HCT116 (cell line): Measurements from ENCODE around the gene CADPS2. TPM values are rescaled to one million over a fixed set of nuclear protein-coding genes. Genes with fewer than 3 reads are reported as not detected.

Source experiments
- ATAC-seq: fragments of 200-7000 bp; cut with Tn5 transposase; 2 replicates; pipeline ENCODE4 v1.9.1; 2020; ENCODE audit warnings: mild to moderate bottlenecking, moderate library complexity
- BruUV-seq: library from RNA; stranded (reverse); fragments of 400-500 nt; replicated peaks from 2 replicates; lab custom pipeline; 2021; lab: Mats Ljungman, UMichigan
- CTCF ChIA-PET: fragments of 300-600 bp; sonication (Branson Sonifier 250); formaldehyde crosslinking; loops from one replicate; lab custom pipeline; 2021; ENCODE audit warnings: antibody characterized with exemption; lab: Charles Lee
- POLR2A ChIA-PET: fragments of 300-600, 350-600 bp; sonication (Branson Sonifier 250); formaldehyde crosslinking; loops from one replicate; lab custom pipeline; 2021; ENCODE audit warnings: antibody characterized with exemption; lab: Charles Lee
- RAD21 ChIA-PET, 2 experiments: fragments of 300-600 bp; sonication (Branson Sonifier 250); formaldehyde crosslinking; loops; one replicate each; lab custom pipeline; 2023; ENCODE audit warnings: low total read pairs in 2 of 2; ENCODE audit not compliant: uncharacterized antibody in 2 of 2, unreplicated experiment in 2 of 2, low non-redundant PET in 1 of 2; lab: Charles Lee
- DNase-seq: peaks from one replicate; pipeline ENCODE4 v3.0.0-alpha.2; 2010; ENCODE audit warnings: low read depth, low spot score
- H2AFZ ChIP-seq: fragments of 200-600 bp; shearing (Covaris generic), sonication (generic); 2 replicates; pipeline ENCODE4 v1.6.1; 2017; ENCODE audit warnings: low read depth, mixed run types, mixed read lengths, antibody characterized with exemption, low read length; ENCODE audit not compliant: poor library complexity, severe bottlenecking
- H3K27ac ChIP-seq: 2 replicates; pipeline ENCODE4 v1.5.1; 2012; ENCODE audit warnings: low read depth, low read length
- H3K27me3 ChIP-seq: fragments of 200-600 bp; sonication (generic); 2 replicates; pipeline ENCODE4 v1.6.1; 2016; ENCODE audit warnings: mixed run types, low read length, mixed read lengths; ENCODE audit not compliant: insufficient read depth
- H3K36me3 ChIP-seq, 2 experiments: fragments of 200-500 bp in 1 of 2; fragments of 200-600 bp in 1 of 2; sonication (Bioruptor generic) in 1 of 2; sonication (generic) in 1 of 2; 2 replicates each; pipeline versions ENCODE4 v1.5.1 to v1.6.1; 2014 to 2016; ENCODE audit warnings: low read length in 2 of 2, inconsistent platforms in 1 of 2, mixed read lengths in 1 of 2, mixed run types in 1 of 2; ENCODE audit not compliant: insufficient read depth in 2 of 2, control insufficient read depth in 1 of 2
- H3K4me1 ChIP-seq, 2 experiments: fragments of 200-600 bp in 1 of 2; sonication (generic) in 1 of 2; 2 replicates each; pipeline versions ENCODE4 v1.5.1 to v1.6.1; 2012 to 2017; ENCODE audit warnings: low read length in 2 of 2, inconsistent platforms in 1 of 2, mild to moderate bottlenecking in 1 of 2, mixed read lengths in 1 of 2, mixed run types in 1 of 2, moderate library complexity in 1 of 2; ENCODE audit not compliant: insufficient read depth in 2 of 2, control insufficient read depth in 1 of 2
- H3K4me2 ChIP-seq: fragments of 200-600 bp; sonication (generic); 2 replicates; pipeline ENCODE4 v1.6.1; 2017; ENCODE audit warnings: mixed run types, low read length, mixed read lengths
- H3K4me3 ChIP-seq, 2 experiments: fragments of 200-600 bp in 1 of 2; sonication (generic) in 1 of 2; replicated peaks in 1 of 2; 2 replicates each; pipeline ENCODE4 v1.5.1; 2011 to 2016; ENCODE audit warnings: low read length in 2 of 2, control low read depth in 1 of 2, low read depth in 1 of 2, mild to moderate bottlenecking in 1 of 2, mixed read lengths in 1 of 2, mixed run types in 1 of 2
- H3K79me2 ChIP-seq: fragments of 200-600 bp; sonication (generic); 2 replicates; pipeline ENCODE4 v1.6.1; 2017; ENCODE audit warnings: mild to moderate bottlenecking, mixed run types, low read length, moderate library complexity, mixed read lengths; ENCODE audit not compliant: insufficient read depth
- H3K9ac ChIP-seq: fragments of 200-600 bp; sonication (generic); 2 replicates; pipeline ENCODE4 v1.6.1; 2016; ENCODE audit warnings: low read length, mixed read lengths
- H3K9me2 ChIP-seq: fragments of 200-600 bp; sonication (generic), shearing (Covaris generic); 2 replicates; pipeline ENCODE4 v1.6.1; 2017; ENCODE audit warnings: mixed run types, mild to moderate bottlenecking, moderate library complexity; ENCODE audit not compliant: insufficient read depth
- H3K9me3 ChIP-seq, 2 experiments: fragments of 200-500 bp in 1 of 2; fragments of 200-600 bp in 1 of 2; sonication (Bioruptor generic) in 1 of 2; sonication (generic) in 1 of 2; 2 replicates each; pipeline ENCODE4 v1.6.1; 2014 to 2017; ENCODE audit warnings: low read length in 2 of 2, mixed read lengths in 2 of 2, inconsistent platforms in 1 of 2, low read depth in 1 of 2, mild to moderate bottlenecking in 1 of 2, mixed run types in 1 of 2, moderate library complexity in 1 of 2; ENCODE audit not compliant: control insufficient read depth in 1 of 2, insufficient read depth in 1 of 2
- H4K20me1 ChIP-seq: fragments of 200-600 bp; sonication (generic), shearing (Covaris generic); 2 replicates; pipeline ENCODE4 v1.6.1; 2017; ENCODE audit warnings: mixed run types, mild to moderate bottlenecking, moderate library complexity; ENCODE audit not compliant: insufficient read depth
- CEBPB ChIP-seq: IDR thresholded peaks from 2 replicates; pipeline ENCODE4 v1.6.1; 2012; ENCODE audit warnings: low read depth
- ELF1 ChIP-seq: IDR thresholded peaks from 2 replicates; pipeline ENCODE4 v1.6.1; 2012; ENCODE audit warnings: low read depth, borderline replicate concordance
- EZH2 ChIP-seq: fragments of 200-600 bp; sonication (generic); IDR thresholded peaks from 2 replicates; pipeline ENCODE4 v1.6.1; 2017; ENCODE audit warnings: antibody characterized with exemption, mixed run types
- FOSL1 ChIP-seq: IDR thresholded peaks from 2 replicates; pipeline ENCODE4 v1.6.1; 2012; ENCODE audit warnings: low read depth
- JUND ChIP-seq: IDR thresholded peaks from 2 replicates; pipeline ENCODE4 v1.6.1; 2012
- POLR2A ChIP-seq: IDR thresholded peaks from 2 replicates; pipeline ENCODE4 v1.7.0; 2011; ENCODE audit warnings: borderline replicate concordance; ENCODE audit not compliant: insufficient read depth, insufficient read length; ENCODE audit errors: extremely low read depth
- POLR2AphosphoS5 ChIP-seq: IDR thresholded peaks from 2 replicates; pipeline ENCODE4 v1.6.1; 2011; ENCODE audit warnings: mild to moderate bottlenecking, low read depth, low read length, moderate library complexity
- SP1 ChIP-seq: IDR thresholded peaks from 2 replicates; pipeline ENCODE4 v1.6.1; 2012; ENCODE audit warnings: low read depth
- SRF ChIP-seq: IDR thresholded peaks from 2 replicates; pipeline ENCODE4 v1.6.1; 2012; ENCODE audit warnings: low read depth
- TCF7L2 ChIP-seq: IDR thresholded peaks from 2 replicates; pipeline ENCODE4 v1.7.0; 2011; ENCODE audit warnings: borderline replicate concordance, inconsistent platforms; ENCODE audit not compliant: insufficient read depth, insufficient read length; ENCODE audit errors: extremely low read depth
- ZFX ChIP-seq: fragments of 450-650 bp; IDR thresholded peaks from 2 replicates; pipeline ENCODE4 v1.6.1; 2017
- ZNF274 ChIP-seq: fragments of 200-500 bp; sonication (Bioruptor generic); IDR thresholded peaks from 2 replicates; pipeline ENCODE4 v1.6.1; 2014; ENCODE audit warnings: mild to moderate bottlenecking, low read depth, low read length, inconsistent platforms
- intact Hi-C: fragments of 100-400 bp; cut with micrococcal nuclease; formaldehyde crosslinking; loops from 2 replicates; pipeline ENCODE4 v1.10.0; 2022
- total RNA-seq: library from RNA; stranded (reverse); gene quantifications from one replicate; pipeline ENCODE4 v1.2.1, GENCODE V29; 2021; ENCODE audit not compliant: unreplicated experiment
- TF ChIP-seq, protein P1 (sequence below): IDR thresholded peaks from 2 replicates; pipeline ENCODE4 v1.6.1; 2012
- TF ChIP-seq, protein P2 (sequence below): IDR thresholded peaks from 2 replicates; pipeline ENCODE4 v1.6.1; 2011; ENCODE audit warnings: mild to moderate bottlenecking, low read length, moderate library complexity; ENCODE audit not compliant: insufficient replicate concordance; ENCODE audit errors: extremely low read depth
- TF ChIP-seq, protein P3 (sequence below): IDR thresholded peaks from 2 replicates; pipeline ENCODE4 v1.6.1; 2012; ENCODE audit warnings: low read depth
- TF ChIP-seq, protein P4 (sequence below), 3 experiments: fragments of 200-600 bp in 1 of 3; sonication (generic) in 1 of 3; IDR thresholded peaks in 2 of 3; conservative IDR thresholded peaks in 1 of 3; 2 replicates each; pipeline ENCODE4 v1.5.1; 2012 to 2017; ENCODE audit warnings: low read depth in 2 of 3, low read length in 2 of 3, antibody characterized with exemption in 1 of 3, borderline replicate concordance in 1 of 3, control low read depth in 1 of 3, mild to moderate bottlenecking in 1 of 3, mixed read lengths in 1 of 3, mixed run types in 1 of 3, moderate library complexity in 1 of 3; ENCODE audit not compliant: insufficient read depth in 1 of 3
- TF ChIP-seq, protein P5 (sequence below): IDR thresholded peaks from 2 replicates; pipeline ENCODE4 v1.6.1; 2012

Gene CADPS2
- total RNA-seq, 1 experiment from 2014 or later = 7.5 TPM

DNA sequence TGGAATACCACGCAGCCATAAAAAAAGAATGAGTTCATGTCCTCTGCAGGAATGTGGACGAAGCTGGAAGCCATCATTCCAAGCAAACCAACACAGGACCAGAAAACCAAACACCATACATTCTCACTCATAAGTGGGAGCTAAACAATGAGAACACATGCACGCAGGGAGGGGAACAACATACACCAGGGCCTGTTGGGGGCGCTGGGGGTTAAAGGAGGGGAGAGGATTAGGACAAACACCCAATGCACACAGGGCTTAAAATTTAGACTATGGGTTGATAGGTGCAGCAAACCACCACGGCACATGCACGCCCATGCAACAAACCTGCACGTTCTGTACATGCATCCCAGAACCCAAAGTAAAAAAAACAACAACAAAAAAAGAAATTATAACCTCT is 210.6 kb downstream of the CADPS2 start:
- H2AFZ ChIP-seq = no peak overlapping the region
- no peaks in the 10 kb centered on the region for H3K36me3 ChIP-seq
- ChIA-PET RAD21 (no interaction called here), CTCF (no interaction called here), POLR2A (no interaction called here)
- H3K79me2 ChIP-seq = no peaks in the 10 kb centered on the region
- H3K9me2 ChIP-seq = no peaks in the 10 kb centered on the region
- no peaks in the 10 kb centered on the region for H3K9me3 ChIP-seq
- TF ChIP-seq TCF7L2 = no peak
- TF ChIP-seq ZFX = no peak
- TF ChIP-seq EZH2 = no peak
- no peak for TF ChIP-seq POLR2AphosphoS5
- TF ChIP-seq, protein P1, sequence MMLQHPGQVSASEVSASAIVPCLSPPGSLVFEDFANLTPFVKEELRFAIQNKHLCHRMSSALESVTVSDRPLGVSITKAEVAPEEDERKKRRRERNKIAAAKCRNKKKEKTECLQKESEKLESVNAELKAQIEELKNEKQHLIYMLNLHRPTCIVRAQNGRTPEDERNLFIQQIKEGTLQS = no peak
- TF ChIP-seq FOSL1 = no peak
- no peak for TF ChIP-seq JUND
- no peak for TF ChIP-seq SRF
- TF ChIP-seq CEBPB = no peak
- TF ChIP-seq, protein P2, sequence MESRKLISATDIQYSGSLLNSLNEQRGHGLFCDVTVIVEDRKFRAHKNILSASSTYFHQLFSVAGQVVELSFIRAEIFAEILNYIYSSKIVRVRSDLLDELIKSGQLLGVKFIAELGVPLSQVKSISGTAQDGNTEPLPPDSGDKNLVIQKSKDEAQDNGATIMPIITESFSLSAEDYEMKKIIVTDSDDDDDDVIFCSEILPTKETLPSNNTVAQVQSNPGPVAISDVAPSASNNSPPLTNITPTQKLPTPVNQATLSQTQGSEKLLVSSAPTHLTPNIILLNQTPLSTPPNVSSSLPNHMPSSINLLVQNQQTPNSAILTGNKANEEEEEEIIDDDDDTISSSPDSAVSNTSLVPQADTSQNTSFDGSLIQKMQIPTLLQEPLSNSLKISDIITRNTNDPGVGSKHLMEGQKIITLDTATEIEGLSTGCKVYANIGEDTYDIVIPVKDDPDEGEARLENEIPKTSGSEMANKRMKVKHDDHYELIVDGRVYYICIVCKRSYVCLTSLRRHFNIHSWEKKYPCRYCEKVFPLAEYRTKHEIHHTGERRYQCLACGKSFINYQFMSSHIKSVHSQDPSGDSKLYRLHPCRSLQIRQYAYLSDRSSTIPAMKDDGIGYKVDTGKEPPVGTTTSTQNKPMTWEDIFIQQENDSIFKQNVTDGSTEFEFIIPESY = no peak
- no peak for TF ChIP-seq SP1
- no peak for TF ChIP-seq ZNF274
- TF ChIP-seq, protein P3, sequence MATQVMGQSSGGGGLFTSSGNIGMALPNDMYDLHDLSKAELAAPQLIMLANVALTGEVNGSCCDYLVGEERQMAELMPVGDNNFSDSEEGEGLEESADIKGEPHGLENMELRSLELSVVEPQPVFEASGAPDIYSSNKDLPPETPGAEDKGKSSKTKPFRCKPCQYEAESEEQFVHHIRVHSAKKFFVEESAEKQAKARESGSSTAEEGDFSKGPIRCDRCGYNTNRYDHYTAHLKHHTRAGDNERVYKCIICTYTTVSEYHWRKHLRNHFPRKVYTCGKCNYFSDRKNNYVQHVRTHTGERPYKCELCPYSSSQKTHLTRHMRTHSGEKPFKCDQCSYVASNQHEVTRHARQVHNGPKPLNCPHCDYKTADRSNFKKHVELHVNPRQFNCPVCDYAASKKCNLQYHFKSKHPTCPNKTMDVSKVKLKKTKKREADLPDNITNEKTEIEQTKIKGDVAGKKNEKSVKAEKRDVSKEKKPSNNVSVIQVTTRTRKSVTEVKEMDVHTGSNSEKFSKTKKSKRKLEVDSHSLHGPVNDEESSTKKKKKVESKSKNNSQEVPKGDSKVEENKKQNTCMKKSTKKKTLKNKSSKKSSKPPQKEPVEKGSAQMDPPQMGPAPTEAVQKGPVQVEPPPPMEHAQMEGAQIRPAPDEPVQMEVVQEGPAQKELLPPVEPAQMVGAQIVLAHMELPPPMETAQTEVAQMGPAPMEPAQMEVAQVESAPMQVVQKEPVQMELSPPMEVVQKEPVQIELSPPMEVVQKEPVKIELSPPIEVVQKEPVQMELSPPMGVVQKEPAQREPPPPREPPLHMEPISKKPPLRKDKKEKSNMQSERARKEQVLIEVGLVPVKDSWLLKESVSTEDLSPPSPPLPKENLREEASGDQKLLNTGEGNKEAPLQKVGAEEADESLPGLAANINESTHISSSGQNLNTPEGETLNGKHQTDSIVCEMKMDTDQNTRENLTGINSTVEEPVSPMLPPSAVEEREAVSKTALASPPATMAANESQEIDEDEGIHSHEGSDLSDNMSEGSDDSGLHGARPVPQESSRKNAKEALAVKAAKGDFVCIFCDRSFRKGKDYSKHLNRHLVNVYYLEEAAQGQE = no peak
- TF ChIP-seq, protein P4, sequence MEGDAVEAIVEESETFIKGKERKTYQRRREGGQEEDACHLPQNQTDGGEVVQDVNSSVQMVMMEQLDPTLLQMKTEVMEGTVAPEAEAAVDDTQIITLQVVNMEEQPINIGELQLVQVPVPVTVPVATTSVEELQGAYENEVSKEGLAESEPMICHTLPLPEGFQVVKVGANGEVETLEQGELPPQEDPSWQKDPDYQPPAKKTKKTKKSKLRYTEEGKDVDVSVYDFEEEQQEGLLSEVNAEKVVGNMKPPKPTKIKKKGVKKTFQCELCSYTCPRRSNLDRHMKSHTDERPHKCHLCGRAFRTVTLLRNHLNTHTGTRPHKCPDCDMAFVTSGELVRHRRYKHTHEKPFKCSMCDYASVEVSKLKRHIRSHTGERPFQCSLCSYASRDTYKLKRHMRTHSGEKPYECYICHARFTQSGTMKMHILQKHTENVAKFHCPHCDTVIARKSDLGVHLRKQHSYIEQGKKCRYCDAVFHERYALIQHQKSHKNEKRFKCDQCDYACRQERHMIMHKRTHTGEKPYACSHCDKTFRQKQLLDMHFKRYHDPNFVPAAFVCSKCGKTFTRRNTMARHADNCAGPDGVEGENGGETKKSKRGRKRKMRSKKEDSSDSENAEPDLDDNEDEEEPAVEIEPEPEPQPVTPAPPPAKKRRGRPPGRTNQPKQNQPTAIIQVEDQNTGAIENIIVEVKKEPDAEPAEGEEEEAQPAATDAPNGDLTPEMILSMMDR (IDR thresholded peaks at IDR 0.05 in 2 of 3, conservative IDR thresholded peaks at IDR 0.05 in 1 of 3; ENCODE audit: borderline replicate concordance in 1 of 3, insufficient read depth in 1 of 3, low read depth in 2 of 3, low read length in 2 of 3) = no peak
- TF ChIP-seq, protein P5, sequence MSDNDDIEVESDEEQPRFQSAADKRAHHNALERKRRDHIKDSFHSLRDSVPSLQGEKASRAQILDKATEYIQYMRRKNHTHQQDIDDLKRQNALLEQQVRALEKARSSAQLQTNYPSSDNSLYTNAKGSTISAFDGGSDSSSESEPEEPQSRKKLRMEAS = no peak
- no peak for TF ChIP-seq POLR2A
- no peak for TF ChIP-seq ELF1
- no peaks in the 10 kb centered on the region for H4K20me1 ChIP-seq
- H3K27me3 ChIP-seq = no peaks in the 10 kb centered on the region
- no TSS peak for BruUV-seq
- H3K4me3 ChIP-seq = no peak overlapping the region
- H3K9ac ChIP-seq = no peak overlapping the region
- peaks cover 16 to 19% of the 10 kb centered on the region in 2 experiments; a peak in 3 of 4 replicates for H3K4me1 ChIP-seq
- H3K4me2 ChIP-seq = no peak overlapping the region
- no peak for ATAC-seq
- intact Hi-C loops = no loop called here
- DNase-seq = no peak
- no peak overlapping the region for H3K27ac ChIP-seq
